GM21825 (cell line): Measurements from ENCODE around the gene IGSF8.
"Not testable (repeated sequence)": the region's sequence is repeated elsewhere in the genome, so short reads cannot be mapped to it uniquely, and the experiment has no call there.

Source experiments
- ATAC-seq: cut with Tn5 transposase; IDR thresholded peaks from one replicate; pipeline ENCODE4 v1.9.1; 2021; ENCODE audit warnings: mild to moderate bottlenecking, moderate library complexity; ENCODE audit not compliant: unreplicated experiment

Gene IGSF8

DNA sequence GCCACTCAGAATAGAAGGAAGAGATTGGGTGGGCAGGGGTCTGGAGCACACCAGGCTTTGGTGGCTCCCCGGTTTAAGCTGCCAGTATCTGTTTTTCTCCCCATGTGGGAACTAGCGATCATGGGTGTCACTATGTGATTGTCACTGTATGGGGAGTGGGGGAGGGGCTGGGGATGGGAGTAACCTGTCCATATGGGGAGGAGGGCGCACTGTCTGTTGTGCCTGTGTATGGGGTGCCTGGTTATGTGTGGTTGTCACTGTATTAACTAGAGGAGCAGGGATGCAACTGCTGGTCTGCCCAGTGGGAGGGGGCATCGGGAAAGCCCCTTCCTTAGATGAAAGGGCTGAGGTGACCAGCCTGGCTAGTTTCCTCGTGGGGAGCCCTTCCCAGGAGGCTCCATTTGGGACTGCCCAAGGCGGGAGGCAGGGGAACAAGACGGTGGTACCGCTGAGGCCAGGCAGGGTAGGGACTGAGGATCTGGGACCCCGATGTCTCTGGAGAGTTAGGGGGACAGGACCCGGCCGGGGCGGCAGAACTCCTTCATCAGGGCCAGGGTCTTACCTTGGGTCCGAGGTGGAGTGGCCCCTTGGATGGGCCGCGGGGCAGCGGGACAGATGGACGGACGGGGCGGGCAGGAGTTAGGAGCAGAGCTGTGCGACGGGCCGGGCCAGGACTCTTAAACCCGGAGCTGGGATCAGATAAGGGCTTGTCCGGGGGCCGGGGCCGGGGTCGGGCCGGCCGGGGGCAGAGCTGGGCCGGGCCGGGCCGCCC, 28.8 kb downstream of the IGSF8 start, which contains the start of gene KCNJ10:
Gene KCNJ10, minus strand, starts transcription at position 701 of the 772 bp plus-strand sequence. CDS start 27,628 bp downstream, outside the sequence.
- ATAC-seq = no peak

GRCh38 chr1:160068225-160068624, 30.2 kb downstream of the IGSF8 start:
- no peak for ATAC-seq

DNA sequence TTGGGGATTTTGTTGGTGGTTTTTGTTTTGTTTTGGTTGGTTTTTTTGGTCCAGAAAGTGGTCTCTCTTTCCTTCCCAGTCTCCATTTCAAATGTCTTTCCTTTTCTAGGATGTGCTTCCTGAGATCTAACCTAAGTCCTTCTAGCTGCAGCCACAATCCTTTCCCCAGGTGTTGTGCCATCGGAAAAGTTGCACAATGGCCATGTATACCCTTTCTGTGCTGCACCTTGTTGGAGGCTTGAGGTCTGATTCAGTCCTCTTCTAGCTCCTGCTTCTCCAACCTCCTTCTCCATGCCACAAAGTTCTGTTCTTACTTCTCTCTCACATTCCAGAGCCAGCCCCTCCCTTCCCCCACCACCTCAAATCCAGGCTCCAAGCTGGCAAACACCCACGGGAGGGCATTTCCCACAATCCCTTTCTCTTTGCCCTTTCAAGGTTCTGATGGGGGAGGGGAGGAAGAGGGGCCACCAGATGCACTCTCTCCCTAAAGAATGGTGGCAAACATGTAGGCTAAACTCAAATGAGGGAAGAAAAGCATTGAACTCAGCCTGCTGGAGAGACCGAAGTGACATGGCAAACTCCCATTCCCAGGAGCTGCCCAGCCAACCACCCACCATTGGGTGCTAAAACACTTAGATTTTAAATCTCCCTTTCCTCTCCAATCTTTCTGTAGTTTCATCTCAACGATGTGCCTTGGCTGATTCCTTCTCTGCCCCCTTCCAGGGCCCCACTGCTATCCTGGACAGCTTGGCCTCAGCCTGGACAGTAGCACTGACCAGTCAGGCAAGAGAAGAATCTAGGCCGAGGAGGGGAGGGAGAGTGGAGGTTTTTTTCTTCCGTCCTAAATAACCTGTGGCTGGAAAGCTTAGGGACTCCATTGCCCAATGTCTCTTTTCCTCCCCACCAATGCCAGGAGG, 31.3 kb downstream of the IGSF8 start:
- ATAC-seq = no peak

- no peak for ATAC-seq
These were observed 33.7 kb downstream of the IGSF8 start for GRCh38 chr1:160064746-160065145.

DNA sequence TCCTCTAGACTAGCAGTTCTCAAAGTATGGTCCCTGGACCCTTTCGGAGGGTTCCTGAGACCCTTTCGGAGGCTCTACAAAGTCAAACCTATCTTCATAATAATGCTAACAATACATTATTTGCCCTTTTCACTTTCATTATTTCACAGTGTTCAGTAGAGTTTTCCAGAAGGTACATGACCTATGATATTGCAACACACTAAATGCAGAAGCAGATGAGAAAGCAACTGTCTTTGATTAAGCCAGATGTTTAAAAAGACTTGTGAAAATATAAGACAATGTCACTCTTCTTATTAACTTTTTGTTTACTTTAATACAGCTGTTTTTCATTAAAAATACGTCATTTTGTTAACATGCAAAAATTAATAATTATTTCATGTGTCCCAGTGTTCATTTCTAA, 34.3 kb downstream of the IGSF8 start:
- ATAC-seq = no peak

GRCh38 chr1:160063176-160063575, 35.2 kb downstream of the IGSF8 start:
- no peak for ATAC-seq

DNA sequence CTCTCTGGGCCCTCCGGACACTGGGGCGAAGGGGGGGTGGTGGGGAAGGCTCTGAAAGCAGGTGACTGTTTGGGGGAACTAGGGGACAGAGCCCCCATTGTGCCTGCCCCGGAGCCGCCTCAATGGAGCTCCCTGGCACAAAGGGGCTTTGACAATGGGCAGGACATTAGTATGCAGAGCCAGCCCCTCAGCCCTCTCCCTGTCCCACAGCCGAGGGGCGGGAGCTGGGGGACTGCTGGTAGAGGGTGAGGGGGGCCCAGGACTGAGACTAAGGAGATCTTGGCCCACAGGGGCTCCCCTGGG, 36.2 kb downstream of the IGSF8 start:
- ATAC-seq = no peak

GRCh38 chr1:160061369-160062229, 36.8 kb downstream of the IGSF8 start:
- no peak for ATAC-seq

- ATAC-seq = no peak
These were observed 40.3 kb downstream of the IGSF8 start for GRCh38 chr1:160058087-160058486.

- ATAC-seq = no peak
These were observed 41.7 kb downstream of the IGSF8 start for GRCh38 chr1:160056648-160057169.

DNA sequence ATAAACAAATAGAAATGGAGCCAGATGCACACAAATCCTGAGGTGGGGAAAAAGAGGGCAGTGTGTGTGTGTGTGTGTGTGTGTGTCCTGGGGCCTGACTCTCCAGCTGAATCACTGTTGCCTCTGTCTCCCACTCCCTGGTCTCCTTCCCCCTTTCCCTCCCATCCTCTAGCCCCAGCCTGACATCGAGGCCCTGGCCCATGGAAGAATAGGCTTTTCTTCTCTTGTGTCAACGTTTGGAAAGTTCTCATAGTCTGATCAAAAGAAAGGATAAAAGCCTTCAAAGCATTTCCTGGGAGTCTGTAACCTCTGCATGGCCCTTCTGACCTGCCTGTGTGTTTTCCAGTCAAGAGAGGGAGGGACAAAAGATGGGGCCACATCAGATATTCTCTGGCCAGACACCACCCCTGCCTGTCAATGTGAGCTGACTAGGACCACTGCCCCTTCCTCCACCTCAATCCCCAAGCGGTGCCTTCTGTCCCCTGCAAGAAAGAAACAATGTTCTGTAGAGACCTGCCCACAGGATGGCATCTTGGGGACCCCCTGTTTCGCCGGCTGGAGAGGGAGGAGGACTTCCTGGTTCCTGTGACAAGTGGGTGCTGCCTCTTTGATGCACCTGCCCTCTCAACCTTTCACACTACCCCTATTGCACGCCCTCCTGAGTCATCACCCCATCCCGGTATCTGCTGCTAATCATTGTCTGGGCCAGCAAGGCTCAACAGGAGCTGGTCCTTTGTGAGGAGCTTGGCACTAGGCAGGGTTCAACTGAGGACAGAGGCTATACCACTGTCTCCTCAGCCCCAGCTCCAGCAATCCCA, 44.7 kb downstream of the IGSF8 start:
- ATAC-seq = no peak

DNA sequence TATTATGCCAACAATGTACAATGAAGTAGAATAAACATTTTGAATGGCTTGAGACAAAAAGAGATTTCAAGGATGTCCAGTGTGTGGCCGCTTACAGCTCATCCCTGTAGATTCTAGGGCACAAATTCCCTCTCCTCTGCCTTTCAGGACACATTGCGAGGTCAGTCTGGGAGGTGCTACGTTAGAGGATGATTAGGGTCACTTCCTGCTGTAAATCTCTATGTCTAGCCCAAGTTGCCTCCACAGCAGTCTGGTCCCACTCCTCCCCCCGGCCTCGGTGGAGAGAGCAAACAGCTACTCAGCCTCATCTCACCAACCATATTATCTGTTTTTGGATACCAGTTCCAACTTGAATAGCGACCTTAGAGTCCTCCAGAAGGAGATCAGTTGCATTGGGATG, 45.5 kb downstream of the IGSF8 start:
- ATAC-seq = no peak

DNA sequence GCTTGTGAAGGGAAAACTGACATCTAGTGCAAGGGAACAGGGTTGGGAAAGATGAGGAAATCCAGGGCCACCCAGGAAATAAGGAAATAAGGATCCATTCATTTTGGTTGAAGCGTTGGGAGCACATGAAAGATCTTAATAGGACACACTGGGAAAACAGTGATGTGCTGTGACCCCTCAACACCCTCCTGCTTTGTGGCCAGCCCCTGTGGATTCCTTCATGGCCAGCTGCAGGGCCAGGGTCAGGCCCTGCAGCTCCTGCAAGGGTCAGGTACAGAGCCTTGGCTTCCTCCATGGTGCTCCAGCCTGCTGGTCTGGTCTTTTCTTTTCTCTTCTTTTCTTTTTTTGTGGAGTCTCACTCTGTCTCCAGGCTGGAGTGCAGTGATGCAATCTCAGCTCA, 47.8 kb downstream of the IGSF8 start:
- no peak for ATAC-seq

DNA sequence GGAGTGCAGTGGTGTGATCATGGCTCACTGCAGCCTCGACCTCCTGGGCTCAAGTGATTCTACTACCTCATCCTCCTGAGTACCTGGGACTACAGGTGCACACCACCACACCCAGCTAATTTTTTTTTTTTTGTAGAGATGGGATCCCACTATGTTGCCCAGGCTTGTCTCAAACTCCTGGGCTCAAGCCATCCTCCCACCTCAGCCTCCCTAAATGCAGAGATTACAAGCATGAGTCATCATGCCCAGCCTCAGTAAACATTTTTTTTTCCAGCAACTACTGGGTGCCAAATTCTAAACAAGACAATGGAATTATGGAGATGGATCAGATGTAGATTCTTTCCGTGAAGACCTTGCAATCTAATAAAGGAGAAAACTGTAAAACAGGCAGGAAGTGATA, 48.2 kb downstream of the IGSF8 start:
- not testable (repeated sequence) for ATAC-seq

DNA sequence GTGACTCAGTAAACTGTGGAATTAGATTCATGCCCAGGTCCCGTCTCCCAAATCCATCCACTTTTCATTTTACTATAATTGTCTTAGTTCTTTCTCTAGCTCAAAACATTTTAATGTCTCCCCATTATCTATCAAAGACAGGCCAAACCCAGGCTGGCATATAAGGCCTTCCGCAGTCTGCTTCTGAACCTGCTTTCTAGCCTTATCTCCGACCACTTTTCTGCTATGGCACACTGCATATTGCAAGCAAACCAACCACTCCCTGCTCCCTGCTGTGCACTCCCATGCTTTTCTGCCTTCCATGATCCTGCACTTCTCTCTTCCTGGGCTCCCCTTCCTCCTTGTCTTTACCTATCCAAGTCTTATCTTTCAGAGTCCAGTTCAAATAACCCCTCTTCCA, 49.3 kb downstream of the IGSF8 start:
- no peak for ATAC-seq

DNA sequence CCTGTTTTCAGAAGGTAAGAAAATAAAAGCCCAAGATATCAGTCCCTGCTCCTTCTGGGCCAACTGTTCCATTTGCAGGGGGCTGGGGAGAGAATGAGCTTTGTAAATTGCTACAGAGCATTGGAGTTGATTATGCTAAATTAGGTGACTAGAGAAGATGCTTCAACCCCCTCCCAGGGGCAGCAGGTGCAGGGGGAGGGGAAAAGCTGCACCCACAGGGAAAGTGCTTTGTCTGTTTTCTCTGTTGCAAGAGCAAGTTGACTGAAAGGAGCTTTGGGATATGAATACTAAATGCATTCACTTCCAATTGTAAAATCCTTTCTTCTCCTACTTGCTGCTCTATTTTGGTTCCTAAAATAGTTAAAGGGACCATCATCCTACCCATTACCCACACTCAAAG, 50.1 kb downstream of the IGSF8 start:
- ATAC-seq = no peak

DNA sequence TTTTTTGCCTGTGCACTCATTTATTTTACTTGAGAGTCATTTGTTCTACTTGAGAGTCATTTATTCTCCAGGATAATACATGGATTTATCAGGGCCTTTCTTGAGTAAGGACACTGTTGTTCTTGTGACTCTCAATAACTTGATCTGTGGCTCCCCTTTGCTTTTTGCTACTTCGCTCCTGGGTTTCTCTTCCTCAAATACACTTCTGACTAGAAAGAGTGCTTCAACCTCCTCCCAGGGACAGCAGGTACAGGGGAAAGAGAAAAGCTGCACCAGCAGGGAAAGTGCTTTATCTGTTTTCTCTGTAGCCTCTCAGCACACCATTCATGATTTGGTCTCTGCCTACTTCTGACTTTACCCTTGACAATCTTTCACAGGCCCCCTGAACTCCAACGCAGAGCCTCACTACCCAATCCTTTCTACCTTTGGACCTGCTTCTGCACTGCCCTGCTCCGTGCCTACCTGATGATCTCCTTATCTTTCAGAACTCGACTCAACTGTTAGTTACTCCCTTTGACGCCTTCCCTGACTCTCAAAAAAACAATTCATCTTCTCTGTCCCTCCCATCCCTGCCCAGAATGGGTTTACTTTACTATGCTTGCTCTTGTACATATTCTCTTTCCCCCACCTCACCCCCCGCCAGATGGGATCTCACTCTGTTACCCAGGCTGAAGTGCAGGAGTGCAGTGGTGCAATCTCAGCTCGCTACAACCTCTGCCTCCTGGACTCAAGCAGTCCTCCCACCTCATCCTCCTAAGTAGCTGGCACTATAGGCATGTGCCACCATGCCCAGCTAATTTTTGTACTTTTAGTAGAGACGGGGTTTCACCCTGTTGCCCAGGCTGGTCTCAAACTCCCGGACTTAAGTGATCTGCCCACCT, 51.1 kb downstream of the IGSF8 start:
- no peak for ATAC-seq

DNA sequence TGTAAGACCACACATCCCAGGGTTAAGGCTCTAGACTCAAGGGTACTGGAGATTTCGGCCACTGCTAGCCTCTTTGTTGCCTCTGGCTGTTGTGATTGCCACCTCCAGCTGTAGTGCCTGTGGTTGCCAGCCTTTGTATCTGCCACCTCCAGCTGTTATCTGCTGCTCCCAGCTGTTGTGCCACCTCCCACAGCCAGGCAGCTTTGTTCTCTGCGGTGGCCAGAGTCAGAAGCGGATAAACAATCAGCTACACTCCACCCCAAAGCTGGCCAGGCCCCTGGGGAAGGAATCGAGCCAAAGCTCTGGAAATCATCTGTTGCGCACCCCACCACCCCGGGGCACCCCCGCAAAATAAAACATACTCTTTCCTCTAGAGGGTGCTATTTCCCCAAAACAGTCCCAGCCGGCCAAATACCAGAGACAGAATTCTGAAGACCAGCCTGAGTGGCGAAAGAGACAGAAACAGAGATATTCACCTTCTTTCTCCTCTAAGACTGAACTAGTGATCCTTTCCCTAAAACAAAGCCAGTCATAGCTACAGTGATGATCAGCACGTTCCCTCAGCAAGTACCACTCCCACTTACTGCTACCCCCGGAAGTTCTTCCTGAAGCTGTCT, 51.8 kb downstream of the IGSF8 start:
- ATAC-seq = no peak

DNA sequence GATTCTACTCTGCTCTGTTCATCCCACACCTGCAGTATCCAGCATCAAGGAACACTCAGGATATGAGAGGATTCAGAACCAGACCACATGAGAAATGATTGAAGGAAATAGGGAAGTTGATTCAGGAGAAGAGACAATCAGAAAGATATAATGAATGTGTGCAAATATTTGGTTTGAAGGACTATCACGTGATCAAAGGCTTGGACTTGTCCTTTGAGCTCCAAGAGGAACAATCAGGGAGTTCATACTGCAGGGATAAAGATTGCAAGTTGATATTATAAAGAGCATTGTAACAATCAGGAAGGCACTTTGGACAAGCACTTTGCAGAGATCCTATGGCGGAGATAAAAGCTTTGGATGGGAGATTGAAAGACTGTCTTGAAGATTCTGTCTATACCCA, 52.8 kb downstream of the IGSF8 start:
- no peak for ATAC-seq
